ENCODE measurements around the gene LYPLAL1.

DNA sequence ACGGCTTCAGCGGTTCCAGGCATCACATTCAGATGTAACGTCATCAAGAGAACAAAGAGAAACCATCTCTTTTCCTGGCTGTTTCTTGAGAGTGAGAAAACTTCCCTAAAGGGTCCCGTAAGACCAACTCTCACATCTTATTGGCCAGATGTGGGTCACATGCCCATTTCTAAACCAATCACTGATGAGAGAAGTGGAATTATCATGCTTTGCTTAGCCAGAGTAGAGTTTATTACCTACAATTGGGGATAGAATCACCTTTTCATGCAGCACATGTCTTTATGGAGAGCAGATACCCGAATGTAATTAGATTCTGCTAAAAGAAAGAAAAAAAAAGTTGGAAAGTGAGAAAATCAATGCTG is 54.4 kb downstream of the LYPLAL1 start:
- TF ChIP-seq, protein P1, sequence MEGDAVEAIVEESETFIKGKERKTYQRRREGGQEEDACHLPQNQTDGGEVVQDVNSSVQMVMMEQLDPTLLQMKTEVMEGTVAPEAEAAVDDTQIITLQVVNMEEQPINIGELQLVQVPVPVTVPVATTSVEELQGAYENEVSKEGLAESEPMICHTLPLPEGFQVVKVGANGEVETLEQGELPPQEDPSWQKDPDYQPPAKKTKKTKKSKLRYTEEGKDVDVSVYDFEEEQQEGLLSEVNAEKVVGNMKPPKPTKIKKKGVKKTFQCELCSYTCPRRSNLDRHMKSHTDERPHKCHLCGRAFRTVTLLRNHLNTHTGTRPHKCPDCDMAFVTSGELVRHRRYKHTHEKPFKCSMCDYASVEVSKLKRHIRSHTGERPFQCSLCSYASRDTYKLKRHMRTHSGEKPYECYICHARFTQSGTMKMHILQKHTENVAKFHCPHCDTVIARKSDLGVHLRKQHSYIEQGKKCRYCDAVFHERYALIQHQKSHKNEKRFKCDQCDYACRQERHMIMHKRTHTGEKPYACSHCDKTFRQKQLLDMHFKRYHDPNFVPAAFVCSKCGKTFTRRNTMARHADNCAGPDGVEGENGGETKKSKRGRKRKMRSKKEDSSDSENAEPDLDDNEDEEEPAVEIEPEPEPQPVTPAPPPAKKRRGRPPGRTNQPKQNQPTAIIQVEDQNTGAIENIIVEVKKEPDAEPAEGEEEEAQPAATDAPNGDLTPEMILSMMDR (IDR thresholded peaks at IDR 0.05; ENCODE audit: low read length) = no peak
- no peak for TF ChIP-seq EZH2 (IDR thresholded peaks at IDR 0.05; ENCODE audit: borderline replicate concordance, low read length)

Measured in OCI-LY1 (cell line).